Common myeloid progenitor, CD34-positive (primary cell): ENCODE data around the gene ANO2.

Experiments used
- CTCF ChIA-PET: fragments of 350-600 bp; sonication (Branson Sonifier 250); formaldehyde crosslinking; loops from one replicate; lab custom pipeline; 2021; ENCODE audit warnings: antibody characterized with exemption; lab: Charles Lee
- POLR2A ChIA-PET: fragments of 350-600 bp; sonication (Branson Sonifier 250); formaldehyde crosslinking; loops from one replicate; lab custom pipeline; 2021; ENCODE audit warnings: antibody characterized with exemption; lab: Charles Lee
- DNase-seq, 3 donors: peaks; one replicate each; pipeline versions ENCODE4 v3.0.0 to v3.0.0-alpha.2; 2013
- H3K27ac ChIP-seq, 2 experiments: 1 replicate in 1 of 2; 2 replicates in 1 of 2; pipeline ENCODE4 v1.7.0; 2013; ENCODE audit warnings: inconsistent platforms in 2 of 2, low read length in 2 of 2, mild to moderate bottlenecking in 2 of 2, low read depth in 1 of 2, moderate library complexity in 1 of 2; ENCODE audit not compliant: severe bottlenecking in 2 of 2, insufficient read depth in 1 of 2, poor library complexity in 1 of 2
- H3K27me3 ChIP-seq, 5 experiments: replicated peaks in 2 of 5; 1 replicate in 3 of 5; 2 replicates in 2 of 5; pipeline versions ENCODE4 v1.6.1 to v1.7.0; 2013; ENCODE audit warnings: low read length in 4 of 5, mild to moderate bottlenecking in 2 of 5, moderate library complexity in 2 of 5, inconsistent platforms in 1 of 5; ENCODE audit not compliant: insufficient read depth in 5 of 5, control insufficient read depth in 4 of 5
- H3K36me3 ChIP-seq, 4 experiments: 1 replicate in 2 of 4; 2 replicates in 2 of 4; pipeline versions ENCODE4 v1.6.1 to v1.7.0; 2013; ENCODE audit warnings: low read length in 3 of 4, control low read depth in 1 of 4, mild to moderate bottlenecking in 1 of 4; ENCODE audit not compliant: control insufficient read depth in 4 of 4, insufficient read depth in 4 of 4
- H3K4me1 ChIP-seq, 4 experiments: 1 replicate in 3 of 4; 2 replicates in 1 of 4; pipeline versions ENCODE4 v1.6.1 to v1.7.1; 2013; ENCODE audit warnings: low read length in 3 of 4, mild to moderate bottlenecking in 3 of 4, control low read depth in 1 of 4, inconsistent platforms in 1 of 4, moderate library complexity in 1 of 4; ENCODE audit not compliant: control insufficient read depth in 4 of 4, insufficient read depth in 4 of 4; ENCODE audit errors: control extremely low read depth in 1 of 4
- H3K4me3 ChIP-seq, 7 experiments: 1 replicate in 4 of 7; 2 replicates in 3 of 7; pipeline versions ENCODE4 v1.5.1 to v1.7.0; 2013; ENCODE audit warnings: mild to moderate bottlenecking in 7 of 7, low read length in 6 of 7, moderate library complexity in 6 of 7, inconsistent platforms in 2 of 7, low read depth in 2 of 7, control low read depth in 1 of 7; ENCODE audit not compliant: insufficient read depth in 4 of 7, control insufficient read depth in 1 of 7; ENCODE audit errors: extremely low read depth in 1 of 7
- H3K9me3 ChIP-seq, 5 experiments: 1 replicate in 4 of 5; 2 replicates in 1 of 5; pipeline versions ENCODE4 v1.6.1 to v1.7.1; 2013; ENCODE audit warnings: low read length in 4 of 5, mild to moderate bottlenecking in 2 of 5, inconsistent platforms in 1 of 5, low read depth in 1 of 5, moderate library complexity in 1 of 5; ENCODE audit not compliant: control insufficient read depth in 4 of 5, insufficient read depth in 2 of 5; ENCODE audit errors: control extremely low read depth in 1 of 5
- WGBS: methylation state at CpG from one replicate; pipeline ENCODE4 v1.1.5; 2013; ENCODE audit not compliant: insufficient coverage; 5-methylcytosine and 5-hydroxymethylcytosine counted together

The ANO2 gene

DNA sequence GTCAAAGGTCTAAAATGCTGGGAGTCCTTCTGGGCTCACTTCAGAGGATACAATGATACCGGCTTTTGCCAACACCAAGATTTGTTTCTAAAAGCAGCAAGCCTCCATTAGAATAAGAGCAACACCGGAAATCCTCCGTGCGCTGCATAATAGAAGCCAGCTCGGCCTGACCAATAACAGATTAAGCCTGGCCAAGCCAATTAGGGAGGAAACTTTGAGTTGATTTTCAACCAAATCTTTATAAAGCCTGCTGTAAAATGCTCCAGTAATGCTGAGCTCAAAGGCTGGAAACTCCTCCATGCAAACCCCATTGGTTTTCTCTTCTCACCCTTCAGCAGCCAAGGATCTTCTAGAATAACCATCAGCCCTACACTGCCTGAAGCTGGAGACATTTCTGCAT is 363.0 kb downstream of the ANO2 start:
- Histone ChIP-seq H3K9me3 (peaks cover 0 to 1% (median 0%) of the 10 kb centered on the region in 5 experiments), H3K27ac (no peak overlapping the region), H3K36me3 (no peaks in the 10 kb centered on the region), H3K4me3 (no peak overlapping the region), H3K27me3 (peaks cover 0 to 2% (median 0%) of the 10 kb centered on the region in 5 experiments), H3K4me1 (no peaks in the 10 kb centered on the region)
- POLR2A ChIA-PET, result no interaction called here
- CTCF ChIA-PET, result no interaction called here
- no peak for DNase-seq
- 100% methylated on average over 5 of the region's 5 CpGs for WGBS

DNA sequence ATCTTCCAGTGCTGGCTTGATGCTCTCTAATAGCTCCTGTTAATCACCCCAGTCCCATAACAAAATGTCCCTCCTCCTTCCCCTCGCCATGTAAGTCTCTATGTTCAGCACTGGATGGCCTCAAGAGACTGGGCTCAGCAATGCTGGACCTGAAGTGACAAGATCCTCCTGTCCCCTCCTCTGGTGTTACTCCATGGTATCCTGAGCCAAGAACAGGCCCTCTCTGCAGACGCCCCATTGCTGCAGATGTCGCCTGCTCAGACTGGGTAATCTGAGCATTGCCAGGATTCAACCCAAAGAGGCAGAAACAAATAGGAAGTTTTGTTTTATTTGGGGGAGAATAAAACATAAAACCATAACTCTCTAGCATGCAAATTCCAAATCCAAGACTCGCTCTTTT is 363.4 kb downstream of the ANO2 start:
- no peak overlapping the region for H3K4me3 ChIP-seq
- H3K9me3 ChIP-seq, result peaks cover 0 to 1% (median 0%) of the 10 kb centered on the region in 5 experiments
- no peaks in the 10 kb centered on the region for H3K4me1 ChIP-seq
- no peak overlapping the region for H3K27ac ChIP-seq
- CTCF ChIA-PET, result no interaction called here
- POLR2A ChIA-PET, result no interaction called here
- WGBS, result 100% methylated on average over 2 of the region's 4 CpGs
- peaks cover 0 to 2% (median 0%) of the 10 kb centered on the region in 5 experiments for H3K27me3 ChIP-seq
- no peak for DNase-seq
- no peaks in the 10 kb centered on the region for H3K36me3 ChIP-seq

DNA sequence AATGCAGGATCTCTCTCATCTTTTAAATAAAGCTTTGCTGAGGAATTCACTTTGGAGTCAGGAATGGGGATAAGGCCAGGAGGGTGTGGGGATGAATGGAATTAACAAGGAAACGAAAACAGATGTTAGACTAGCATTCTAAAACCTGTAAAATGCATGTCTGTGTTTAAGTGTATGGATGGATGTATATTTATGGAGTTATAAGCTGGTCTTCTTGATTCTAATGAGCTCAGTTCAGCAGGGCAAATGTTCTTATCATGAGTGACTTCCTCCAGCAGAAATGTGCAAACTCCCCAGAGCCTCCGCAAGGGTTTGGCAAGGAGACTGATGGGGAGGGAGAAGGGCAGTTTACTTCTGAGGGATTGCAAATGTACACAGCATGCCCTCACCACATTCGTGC is 364.0 kb downstream of the ANO2 start:
- 76% methylated on average over 3 of the region's 3 CpGs for WGBS
- Histone ChIP-seq H3K9me3 (peaks cover 0 to 1% (median 0%) of the 10 kb centered on the region in 5 experiments), H3K36me3 (no peaks in the 10 kb centered on the region), H3K4me3 (no peak overlapping the region), H3K27me3 (peaks cover 0 to 2% (median 0%) of the 10 kb centered on the region in 5 experiments), H3K27ac (no peak overlapping the region), H3K4me1 (no peaks in the 10 kb centered on the region)
- ChIA-PET CTCF (no interaction called here), POLR2A (no interaction called here)
- no peak for DNase-seq

DNA sequence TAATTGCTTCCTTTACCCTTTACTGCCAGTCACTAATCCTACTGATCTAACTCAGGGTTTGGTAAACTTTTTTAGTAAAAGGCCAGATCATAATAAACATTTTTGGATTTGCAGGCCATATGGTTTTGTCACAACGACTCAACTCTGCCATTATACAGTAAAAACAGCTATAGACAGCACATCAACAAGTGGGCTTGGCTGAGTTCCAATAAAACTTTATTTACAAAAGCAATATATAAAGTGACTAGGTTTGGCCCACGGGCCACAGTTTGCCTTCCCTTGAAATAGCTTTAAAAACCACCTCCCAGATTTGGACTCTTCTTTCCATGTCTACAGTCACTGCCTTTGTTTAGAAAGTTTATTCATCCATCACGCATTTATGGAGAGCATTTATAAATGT is 366.3 kb downstream of the ANO2 start:
- Histone ChIP-seq H3K4me3 (no peak overlapping the region), H3K27me3 (peaks cover 0 to 2% (median 0%) of the 10 kb centered on the region in 5 experiments), H3K4me1 (no peaks in the 10 kb centered on the region), H3K9me3 (peaks cover 0 to 1% (median 0%) of the 10 kb centered on the region in 5 experiments), H3K27ac (no peak overlapping the region), H3K36me3 (no peaks in the 10 kb centered on the region)
- ChIA-PET CTCF (interaction anchor here (1.4 kb wide), 1 partner anchor 27 kb away, joined by 3 read pairs; no protein-coding TSS in a partner anchor), POLR2A (no interaction called here)
- DNase-seq, result no peak
- WGBS, result 100% methylated on average over 2 of the region's 3 CpGs

DNA sequence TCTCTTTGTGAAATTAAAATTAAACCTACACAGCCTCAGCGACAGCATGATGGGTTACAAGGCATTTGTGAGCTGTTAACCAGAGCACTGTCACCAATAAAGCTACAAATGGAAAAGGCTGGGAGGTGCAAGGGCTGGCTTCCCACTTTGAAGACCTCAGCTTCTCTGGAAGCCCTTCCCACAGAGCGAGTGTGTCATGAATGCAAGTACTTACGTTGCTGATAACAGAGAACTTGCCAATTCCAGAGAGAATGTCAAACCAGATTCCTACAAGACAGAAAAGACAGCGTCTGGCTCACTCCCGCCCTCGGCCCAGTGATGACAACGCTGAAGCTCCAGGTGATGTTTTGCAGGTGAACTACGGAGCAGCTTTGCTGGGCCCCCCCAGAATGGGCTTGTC is 367.3 kb downstream of the ANO2 start:
- DNase-seq, result no peak
- Histone ChIP-seq H3K27me3 (peaks cover 0 to 2% (median 0%) of the 10 kb centered on the region in 5 experiments), H3K9me3 (peaks cover 0 to 1% (median 0%) of the 10 kb centered on the region in 5 experiments), H3K4me3 (no peak overlapping the region), H3K36me3 (no peaks in the 10 kb centered on the region), H3K27ac (no peak overlapping the region), H3K4me1 (no peaks in the 10 kb centered on the region)
- WGBS, result 98% methylated on average over 8 of the region's 8 CpGs
- ChIA-PET POLR2A (no interaction called here), CTCF (no interaction called here)

DNA sequence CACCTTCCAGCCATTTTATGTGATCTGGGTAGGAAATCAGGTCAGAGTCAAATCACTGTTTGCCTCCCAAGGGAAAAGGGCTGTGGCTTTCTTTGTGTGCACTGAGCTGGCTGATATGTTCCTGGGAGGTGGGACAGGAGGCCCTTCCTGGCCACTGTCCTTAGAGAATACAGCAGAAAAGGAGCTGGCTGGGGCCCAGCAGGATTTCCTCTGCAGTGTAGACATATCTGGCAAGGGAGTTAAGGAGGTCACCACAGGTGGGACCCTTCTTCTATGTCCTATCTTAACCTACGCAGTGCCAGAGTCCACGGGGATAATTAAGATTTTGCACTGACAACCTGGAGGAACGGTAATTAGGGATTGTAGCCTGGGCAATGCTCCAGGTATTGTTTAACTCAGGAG is 367.8 kb downstream of the ANO2 start:
- DNase-seq, result no peak
- Histone ChIP-seq H3K27ac (no peak overlapping the region), H3K9me3 (peaks cover 0 to 1% (median 0%) of the 10 kb centered on the region in 5 experiments), H3K4me3 (no peak overlapping the region), H3K4me1 (no peaks in the 10 kb centered on the region), H3K36me3 (no peaks in the 10 kb centered on the region), H3K27me3 (peaks cover 0 to 2% (median 0%) of the 10 kb centered on the region in 5 experiments)
- WGBS, result no CpG with 5 or more reads among the region's 3 CpGs
- ChIA-PET CTCF (no interaction called here), POLR2A (no interaction called here)

DNA sequence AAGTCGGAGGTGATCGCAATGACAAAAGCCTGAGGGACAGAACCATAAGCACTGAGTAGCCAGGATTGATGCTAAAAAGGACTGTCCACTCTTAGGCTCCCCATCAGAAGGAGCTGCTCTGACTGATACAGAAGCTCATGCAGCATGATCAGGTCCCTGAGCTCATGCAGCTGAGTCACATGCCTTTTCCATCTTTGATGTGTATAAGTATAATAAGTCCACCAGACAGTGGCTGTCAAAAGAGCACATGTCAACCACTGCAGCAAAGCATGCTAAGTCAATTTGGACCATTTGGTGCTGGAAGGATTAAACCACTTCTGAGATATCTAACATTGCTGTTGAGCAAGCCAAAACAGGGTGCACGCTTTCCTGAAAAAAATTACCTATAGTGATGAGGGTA is 369.1 kb downstream of the ANO2 start:
- CTCF ChIA-PET, result no interaction called here

More for the DNA sequence above, 369.1 kb downstream of the ANO2 start:
- Histone ChIP-seq H3K4me3 (no peak overlapping the region), H3K4me1 (no peaks in the 10 kb centered on the region), H3K27ac (no peak overlapping the region), H3K9me3 (peaks cover 0 to 1% (median 0%) of the 10 kb centered on the region in 5 experiments), H3K27me3 (peaks cover 0 to 2% (median 0%) of the 10 kb centered on the region in 5 experiments), H3K36me3 (no peaks in the 10 kb centered on the region)
- POLR2A ChIA-PET, result no interaction called here
- no peak for DNase-seq
- 100% methylated on average over 3 of the region's 3 CpGs for WGBS
